SU-DHL-6 (cell line): ENCODE data around the gene LBHD1.
"Not testable (repeated sequence)": the region's sequence is repeated elsewhere in the genome, so short reads cannot be mapped to it uniquely, and the experiment has no call there.

Experiments
- H2AFZ ChIP-seq: fragments of 200-600 bp; sonication (generic); 2 replicates; pipeline ENCODE4 v1.6.1; 2014; ENCODE audit warnings: low read depth, mild to moderate bottlenecking, moderate library complexity, mixed read lengths, antibody characterized with exemption, low read length; ENCODE audit not compliant: severe bottlenecking
- H3F3A ChIP-seq: fragments of 200-600 bp; shearing (Covaris generic); 2 replicates; pipeline ENCODE4 v1.6.0; 2016; ENCODE audit warnings: antibody characterized with exemption, mild to moderate bottlenecking; ENCODE audit not compliant: insufficient read depth
- H3K27ac ChIP-seq: fragments of 200-600 bp; sonication (generic); 2 replicates; pipeline ENCODE4 v1.5.1; 2016; ENCODE audit warnings: low read depth, mild to moderate bottlenecking, low read length, moderate library complexity, mixed read lengths
- H3K27me3 ChIP-seq: fragments of 200-600 bp; sonication (generic), shearing (Covaris generic); 2 replicates; pipeline ENCODE4 v1.6.0; 2014; ENCODE audit warnings: mild to moderate bottlenecking, low read length
- H3K36me3 ChIP-seq: fragments of 200-600 bp; sonication (generic); 2 replicates; pipeline ENCODE4 v1.6.1; 2014; ENCODE audit warnings: mild to moderate bottlenecking, low read length, mixed read lengths
- H3K4me2 ChIP-seq: fragments of 300-600, 200-600 bp; shearing (Covaris generic), sonication (generic); 2 replicates; pipeline ENCODE4 v1.6.0; 2014; ENCODE audit warnings: low read length, low read depth, mild to moderate bottlenecking; ENCODE audit not compliant: poor library complexity, severe bottlenecking
- H3K4me3 ChIP-seq: fragments of 200-600 bp; sonication (generic); 2 replicates; pipeline ENCODE4 v1.5.1; 2014; ENCODE audit warnings: antibody characterized with exemption, low read length, mild to moderate bottlenecking, mixed read lengths; ENCODE audit not compliant: insufficient read depth, poor library complexity, severe bottlenecking
- H3K79me2 ChIP-seq: fragments of 200-600 bp; sonication (generic); 2 replicates; pipeline ENCODE4 v1.6.1; 2014; ENCODE audit warnings: mild to moderate bottlenecking, low read length, moderate library complexity; ENCODE audit not compliant: insufficient read depth
- H3K9ac ChIP-seq: fragments of 200-600 bp; sonication (generic); 2 replicates; pipeline ENCODE4 v1.7.0; 2014; ENCODE audit warnings: mild to moderate bottlenecking, low read length
- H3K9me2 ChIP-seq: fragments of 200-600 bp; sonication (generic); replicated peaks from 2 replicates; pipeline ENCODE4 v1.6.1; 2014; ENCODE audit warnings: low read length; ENCODE audit not compliant: insufficient read depth
- H3K9me3 ChIP-seq: fragments of 200-600 bp; sonication (generic); 2 replicates; pipeline ENCODE4 v1.6.1; 2014; ENCODE audit warnings: low read length, mixed read lengths; ENCODE audit not compliant: insufficient read depth
- H4K20me1 ChIP-seq: fragments of 200-600 bp; sonication (generic); 2 replicates; pipeline ENCODE4 v1.6.1; 2014; ENCODE audit warnings: low read depth, mild to moderate bottlenecking, antibody characterized with exemption, low read length, moderate library complexity, mixed read lengths
- EZH2phosphoT487 ChIP-seq: fragments of 200-600 bp; sonication (generic), shearing (Covaris generic); conservative IDR thresholded peaks from 2 replicates; pipeline ENCODE4 v1.6.1; 2018; ENCODE audit warnings: mild to moderate bottlenecking, antibody characterized with exemption, low read length, moderate library complexity, mixed read lengths
- TF ChIP-seq, protein P1 (sequence below): fragments of 200-600 bp; sonication (generic); IDR thresholded peaks from one replicate; pipeline ENCODE4 v1.5.1; 2017; ENCODE audit warnings: antibody characterized with exemption, mild to moderate bottlenecking, low read length, moderate library complexity; ENCODE audit not compliant: insufficient read depth, poor library complexity, severe bottlenecking

The LBHD1 gene

DNA sequence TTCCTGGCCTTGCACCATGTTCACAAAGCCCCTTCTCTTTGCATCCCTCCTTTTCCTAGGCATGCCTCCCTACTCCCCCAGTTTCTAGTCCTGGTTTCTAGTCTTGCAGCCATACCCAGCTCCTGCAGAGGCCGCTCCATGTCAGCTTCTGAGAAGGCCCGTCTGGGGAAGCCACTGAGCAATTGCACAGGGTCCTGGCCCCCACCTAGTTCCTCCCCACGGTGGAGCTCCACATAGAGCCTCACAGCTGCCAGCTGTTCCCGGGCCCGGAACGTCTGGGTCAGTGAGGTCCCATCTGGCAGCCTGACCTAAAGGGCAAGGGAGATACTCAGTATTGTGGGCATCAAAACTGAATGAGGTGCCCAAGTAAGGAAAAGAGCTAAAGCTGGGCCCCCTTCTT lies 4.6 kb upstream of the LBHD1 start:
- Histone ChIP-seq H3K9ac (no peak overlapping the region), H3K36me3 (no peaks in the 10 kb centered on the region), H3K9me3 (no peaks in the 10 kb centered on the region), H3F3A (peaks cover 26% of the 10 kb centered on the region), H3K4me2 (no peak overlapping the region), H3K4me3 (no peak overlapping the region), H3K27me3 (no peaks in the 10 kb centered on the region), H3K9me2 (no peaks in the 10 kb centered on the region), H2AFZ (no peak overlapping the region), H4K20me1 (no peaks in the 10 kb centered on the region), H3K79me2 (peaks cover 33% of the 10 kb centered on the region; the same call in 1 of the 2 replicates), H3K27ac (no peak overlapping the region)
- TF ChIP-seq, protein P1, sequence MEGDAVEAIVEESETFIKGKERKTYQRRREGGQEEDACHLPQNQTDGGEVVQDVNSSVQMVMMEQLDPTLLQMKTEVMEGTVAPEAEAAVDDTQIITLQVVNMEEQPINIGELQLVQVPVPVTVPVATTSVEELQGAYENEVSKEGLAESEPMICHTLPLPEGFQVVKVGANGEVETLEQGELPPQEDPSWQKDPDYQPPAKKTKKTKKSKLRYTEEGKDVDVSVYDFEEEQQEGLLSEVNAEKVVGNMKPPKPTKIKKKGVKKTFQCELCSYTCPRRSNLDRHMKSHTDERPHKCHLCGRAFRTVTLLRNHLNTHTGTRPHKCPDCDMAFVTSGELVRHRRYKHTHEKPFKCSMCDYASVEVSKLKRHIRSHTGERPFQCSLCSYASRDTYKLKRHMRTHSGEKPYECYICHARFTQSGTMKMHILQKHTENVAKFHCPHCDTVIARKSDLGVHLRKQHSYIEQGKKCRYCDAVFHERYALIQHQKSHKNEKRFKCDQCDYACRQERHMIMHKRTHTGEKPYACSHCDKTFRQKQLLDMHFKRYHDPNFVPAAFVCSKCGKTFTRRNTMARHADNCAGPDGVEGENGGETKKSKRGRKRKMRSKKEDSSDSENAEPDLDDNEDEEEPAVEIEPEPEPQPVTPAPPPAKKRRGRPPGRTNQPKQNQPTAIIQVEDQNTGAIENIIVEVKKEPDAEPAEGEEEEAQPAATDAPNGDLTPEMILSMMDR: no peak
- no peak for TF ChIP-seq EZH2phosphoT487

DNA sequence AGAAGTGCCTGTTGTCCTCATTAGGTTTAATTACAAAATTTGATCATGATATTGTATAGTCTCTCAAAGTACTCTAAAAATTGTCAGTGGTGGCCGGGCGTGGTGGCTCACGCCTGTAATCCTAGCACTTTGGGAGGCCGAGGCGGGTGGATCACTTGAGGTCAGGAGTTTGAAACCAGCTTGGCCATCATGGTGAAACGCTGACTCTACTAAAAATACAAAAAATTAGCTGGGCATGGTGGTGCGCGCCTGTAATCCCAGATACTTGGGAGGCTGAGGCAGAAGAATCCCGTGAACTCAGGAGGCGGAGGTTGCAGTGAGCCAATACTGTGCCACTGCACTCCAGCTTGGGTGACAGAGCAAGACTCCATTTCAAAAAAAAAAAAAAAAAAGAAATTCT lies 3.3 kb upstream of the LBHD1 start:
- H2AFZ ChIP-seq, H3K36me3 ChIP-seq, H3K4me2 ChIP-seq, H3K9ac ChIP-seq, H3K4me3 ChIP-seq, H3K27me3 ChIP-seq, H3K9me3 ChIP-seq, H3K27ac ChIP-seq, H4K20me1 ChIP-seq, H3K9me2 ChIP-seq: not testable (repeated sequence)
- Histone ChIP-seq H3F3A (peaks cover 18% of the 10 kb centered on the region), H3K79me2 (peaks cover 45% of the 10 kb centered on the region)

DNA sequence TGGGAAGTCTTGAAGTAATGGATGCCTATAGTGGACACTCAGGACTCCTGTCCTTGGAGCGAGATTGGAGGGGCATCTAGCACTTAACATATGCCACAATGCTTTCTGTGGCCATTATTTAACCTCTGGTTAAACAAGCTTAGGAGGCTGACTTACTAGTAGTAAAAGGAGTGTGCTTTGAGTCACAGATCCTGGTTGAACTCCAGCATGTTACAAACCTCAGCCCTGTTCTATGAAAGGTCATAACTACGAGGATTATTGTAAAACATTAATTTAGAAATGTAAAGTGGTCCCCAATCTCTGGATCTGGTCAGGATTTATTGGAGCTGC lies 1.1 kb upstream of the LBHD1 start:
- Histone ChIP-seq H2AFZ (no peak overlapping the region), H3K9ac (peak overlapping the region; percentile 81), H4K20me1 (no peaks in the 10 kb centered on the region), H3K4me2 (peak overlapping the region; percentile 91), H3K27me3 (no peaks in the 10 kb centered on the region), H3K4me3 (no peak overlapping the region), H3K36me3 (no peaks in the 10 kb centered on the region), H3K27ac (no peak overlapping the region; the same call in 1 of the 2 replicates), H3K79me2 (peaks cover 38% of the 10 kb centered on the region), H3F3A (peaks cover 39% of the 10 kb centered on the region), H3K9me3 (no peaks in the 10 kb centered on the region), H3K9me2 (no peaks in the 10 kb centered on the region)
- TF ChIP-seq, protein P1: no peak
- TF ChIP-seq EZH2phosphoT487: no peak

DNA sequence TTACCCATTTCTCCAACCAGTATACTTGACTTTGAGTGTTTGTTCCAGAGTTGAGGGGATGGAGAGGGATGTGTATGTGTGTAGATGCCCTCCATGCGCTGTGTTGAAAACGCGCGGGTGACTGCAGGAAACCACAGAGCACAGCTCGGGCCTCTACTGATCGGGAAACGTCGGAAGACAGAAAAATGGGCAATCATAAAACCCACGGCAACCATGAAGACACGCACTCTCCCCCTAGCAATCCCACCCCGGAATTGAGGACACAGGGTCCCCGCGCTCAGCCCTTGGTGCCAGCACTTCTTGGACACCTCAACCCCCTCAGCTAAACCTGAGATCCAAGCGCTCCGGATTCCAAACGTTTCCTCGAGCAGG lies 845 bp downstream of the LBHD1 start:
- Histone ChIP-seq H4K20me1 (no peaks in the 10 kb centered on the region), H2AFZ (peak overlapping the region; percentile 68), H3K27ac (peak overlapping the region; percentile 79), H3K9me2 (no peaks in the 10 kb centered on the region), H3K9me3 (no peaks in the 10 kb centered on the region), H3K79me2 (peaks cover 48% of the 10 kb centered on the region), H3F3A (peaks cover 55% of the 10 kb centered on the region), H3K4me3 (peak overlapping the region; percentile 69), H3K36me3 (peaks cover 3% of the 10 kb centered on the region; the same call in 1 of the 2 replicates), H3K4me2 (peak overlapping the region; percentile 91), H3K9ac (peak overlapping the region; percentile 81), H3K27me3 (no peaks in the 10 kb centered on the region)
- TF ChIP-seq EZH2phosphoT487: no peak
- TF ChIP-seq, protein P1: no peak
